ENCODE data around the gene HCN4.

Gene HCN4

DNA sequence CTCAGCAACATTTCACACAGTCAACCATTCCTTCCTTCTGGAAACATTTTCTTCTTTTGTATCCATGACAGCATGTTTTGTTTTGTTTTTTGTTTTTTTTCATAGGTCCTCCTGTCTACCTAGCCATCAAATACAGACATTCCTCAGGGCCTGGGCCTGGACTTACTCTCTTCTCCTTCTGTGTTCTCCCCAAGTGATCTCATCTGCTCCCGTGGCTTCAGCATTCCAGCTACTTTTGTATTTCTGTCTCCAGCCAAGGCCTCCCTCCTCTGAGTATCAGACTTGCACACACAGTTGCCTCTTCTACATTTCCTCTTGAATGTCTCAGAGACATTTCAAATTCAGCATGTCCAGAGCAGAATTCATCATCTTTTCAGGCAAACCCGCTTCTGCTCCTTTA lies 82.4 kb downstream of the HCN4 start:
- no peak overlapping the region for H3K4me3 ChIP-seq (ENCODE audit: low read depth, low read length)
- TF ChIP-seq, protein P1, sequence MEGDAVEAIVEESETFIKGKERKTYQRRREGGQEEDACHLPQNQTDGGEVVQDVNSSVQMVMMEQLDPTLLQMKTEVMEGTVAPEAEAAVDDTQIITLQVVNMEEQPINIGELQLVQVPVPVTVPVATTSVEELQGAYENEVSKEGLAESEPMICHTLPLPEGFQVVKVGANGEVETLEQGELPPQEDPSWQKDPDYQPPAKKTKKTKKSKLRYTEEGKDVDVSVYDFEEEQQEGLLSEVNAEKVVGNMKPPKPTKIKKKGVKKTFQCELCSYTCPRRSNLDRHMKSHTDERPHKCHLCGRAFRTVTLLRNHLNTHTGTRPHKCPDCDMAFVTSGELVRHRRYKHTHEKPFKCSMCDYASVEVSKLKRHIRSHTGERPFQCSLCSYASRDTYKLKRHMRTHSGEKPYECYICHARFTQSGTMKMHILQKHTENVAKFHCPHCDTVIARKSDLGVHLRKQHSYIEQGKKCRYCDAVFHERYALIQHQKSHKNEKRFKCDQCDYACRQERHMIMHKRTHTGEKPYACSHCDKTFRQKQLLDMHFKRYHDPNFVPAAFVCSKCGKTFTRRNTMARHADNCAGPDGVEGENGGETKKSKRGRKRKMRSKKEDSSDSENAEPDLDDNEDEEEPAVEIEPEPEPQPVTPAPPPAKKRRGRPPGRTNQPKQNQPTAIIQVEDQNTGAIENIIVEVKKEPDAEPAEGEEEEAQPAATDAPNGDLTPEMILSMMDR (IDR thresholded peaks at IDR 0.05; ENCODE audit: insufficient read depth, low read depth, low read length, missing control alignments): no peak
- DNase-seq (ENCODE audit: low read depth): no peak

DNA sequence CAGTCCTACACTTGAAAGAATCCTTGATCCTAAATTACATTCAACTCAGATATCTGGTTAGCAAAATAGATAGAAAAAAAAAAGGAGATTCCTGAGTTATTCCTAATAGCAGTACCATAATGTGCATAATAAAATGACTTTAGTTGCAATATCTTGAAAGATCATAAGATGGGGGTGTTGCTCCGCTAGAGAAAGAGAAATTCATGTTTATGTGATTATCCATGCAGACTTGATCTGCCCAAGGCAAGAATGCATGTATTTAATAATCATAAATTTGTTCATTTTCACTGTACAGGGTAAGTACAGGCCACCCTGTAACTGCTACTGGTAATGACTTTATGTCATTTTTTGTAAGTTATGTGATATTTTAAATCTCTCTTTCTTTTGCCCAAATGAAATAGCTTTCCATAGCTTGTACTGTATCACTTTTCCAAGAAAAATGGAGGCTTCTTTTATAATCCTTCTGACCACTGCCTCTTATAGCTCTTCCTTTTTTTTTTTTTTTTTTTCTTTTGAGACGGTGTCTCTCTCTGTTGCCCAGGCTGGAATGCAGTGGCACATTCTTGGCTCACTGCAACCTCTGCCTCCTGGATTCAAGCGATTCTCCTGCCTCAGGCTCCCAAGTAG lies 84.6 kb downstream of the HCN4 start:
- DNase-seq (ENCODE audit: low read depth): no peak
- H3K4me3 ChIP-seq (ENCODE audit: low read depth, low read length): no peak overlapping the region
- TF ChIP-seq, protein P1 (IDR thresholded peaks at IDR 0.05; ENCODE audit: insufficient read depth, low read depth, low read length, missing control alignments): peak; percentile 11

DNA sequence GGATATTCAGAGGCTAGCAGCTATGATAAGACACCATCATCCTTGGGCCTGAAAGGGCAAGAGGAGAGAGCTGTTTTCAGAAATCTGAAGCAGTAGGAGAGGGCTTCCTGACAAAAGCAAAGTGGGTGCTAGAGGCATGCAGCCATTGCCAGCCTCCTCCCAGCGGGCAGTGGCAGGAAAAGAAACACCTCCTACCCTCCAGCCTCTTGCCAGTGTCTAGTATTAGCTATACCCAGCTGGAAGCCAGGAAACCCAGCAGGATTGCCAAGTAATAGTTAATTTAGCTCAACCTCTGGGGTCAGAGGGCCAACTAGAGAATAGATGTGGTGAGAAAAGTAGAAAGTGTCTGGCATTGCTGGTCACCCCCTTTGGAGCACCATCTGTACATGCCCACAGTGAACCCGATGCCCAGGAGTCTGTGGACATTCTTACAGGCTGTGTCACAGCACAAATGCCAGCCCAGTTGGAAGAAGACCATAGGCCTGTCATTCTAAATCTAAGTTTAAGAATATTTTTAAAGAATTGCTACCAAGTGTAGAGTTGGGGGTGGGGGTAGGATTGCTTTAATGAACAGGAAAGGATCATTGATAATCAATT lies 85.3 kb downstream of the HCN4 start:
- no peak for DNase-seq (ENCODE audit: low read depth)
- no peak overlapping the region for H3K4me3 ChIP-seq (ENCODE audit: low read depth, low read length)
- TF ChIP-seq, protein P1 (IDR thresholded peaks at IDR 0.05; ENCODE audit: insufficient read depth, low read depth, low read length, missing control alignments): no peak

- DNase-seq (ENCODE audit: low read depth): no peak
- TF ChIP-seq, protein P1 (IDR thresholded peaks at IDR 0.05; ENCODE audit: insufficient read depth, low read depth, low read length, missing control alignments): no peak
Measured at GRCh38 chr15:73282567-73283365, 86.0 kb downstream of the HCN4 start.

DNA sequence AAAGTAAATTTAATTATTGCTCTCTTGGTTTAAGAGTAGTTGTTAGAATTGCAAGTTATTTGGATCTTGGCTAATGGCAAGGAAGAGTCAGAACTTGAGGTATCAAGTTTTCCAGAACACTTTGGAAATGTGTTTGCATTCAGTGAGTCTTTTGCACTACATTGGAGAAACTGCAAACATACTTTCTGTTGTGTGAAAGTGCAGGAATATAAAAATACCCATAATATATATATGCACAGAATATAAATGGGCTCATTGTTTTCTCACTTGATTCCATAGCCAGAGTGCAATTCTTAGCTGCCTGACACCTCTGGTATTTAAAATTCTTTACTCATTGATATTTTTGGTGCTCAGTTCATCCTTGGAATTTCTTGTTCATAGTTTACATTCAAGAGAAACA lies 92.9 kb downstream of the HCN4 start:
- DNase-seq (ENCODE audit: low read depth): no peak
- H3K4me3 ChIP-seq (ENCODE audit: low read depth, low read length): no peak overlapping the region
- TF ChIP-seq, protein P1 (IDR thresholded peaks at IDR 0.05; ENCODE audit: insufficient read depth, low read depth, low read length, missing control alignments): no peak

More at GRCh38 chr15:73282567-73283365, 86.0 kb downstream of the HCN4 start:
- H3K4me3 ChIP-seq (ENCODE audit: low read depth, low read length): no peak overlapping the region

DNA sequence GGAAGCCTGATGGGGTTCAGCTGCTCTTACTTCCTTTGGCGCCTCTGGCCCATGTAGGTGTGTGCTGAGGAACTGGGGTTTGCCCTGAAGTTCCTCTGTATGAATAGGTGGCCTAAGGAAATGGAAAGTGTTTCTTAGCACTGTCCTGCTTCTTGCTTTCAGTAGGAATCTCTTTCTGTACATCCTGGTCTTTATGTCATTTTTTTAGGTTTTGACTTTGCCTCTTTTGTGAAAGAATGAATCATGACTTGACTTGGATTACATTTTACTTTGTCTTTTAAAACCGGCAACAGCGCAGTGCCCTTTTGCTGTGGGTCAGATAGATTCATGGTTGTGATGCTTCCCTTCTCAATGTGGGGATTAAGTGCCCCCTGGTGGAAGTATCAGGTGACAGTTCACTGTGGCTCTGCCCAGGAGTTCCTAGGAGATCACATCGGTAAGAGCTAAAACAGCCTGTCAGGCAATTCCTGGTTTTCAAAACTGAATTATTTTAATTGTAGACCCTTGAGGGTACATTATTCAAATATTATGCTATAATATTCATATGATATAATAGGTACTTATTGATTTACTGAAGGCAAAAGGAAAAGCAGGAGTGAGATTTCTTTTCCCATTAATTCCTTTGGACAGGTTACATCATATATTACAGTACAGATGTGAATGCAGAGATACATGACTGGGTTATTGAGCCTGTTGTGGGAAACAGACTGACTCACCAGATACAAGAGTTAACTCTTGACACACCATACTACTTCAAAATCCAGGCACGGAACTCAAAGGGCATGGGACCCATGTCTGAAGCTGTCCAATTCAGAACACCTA lies 95.4 kb downstream of the HCN4 start:
- TF ChIP-seq, protein P1 (IDR thresholded peaks at IDR 0.05; ENCODE audit: insufficient read depth, low read depth, low read length, missing control alignments): peak; percentile 69
- H3K4me3 ChIP-seq (ENCODE audit: low read depth, low read length): no peak overlapping the region
- peak; percentile 61 for DNase-seq (ENCODE audit: low read depth)

Data from GM12865 (cell line).